ENCODE data around the gene ARHGEF10L. TPM values are rescaled to one million over a fixed set of nuclear protein-coding genes. Genes with fewer than 3 reads are reported as not detected.

Gene ARHGEF10L
- total RNA-seq, 4 donors from 2014 or later: 38.5 to 73.8 (median 41.7) TPM

GRCh38 chr1:17706445-17706844, 166.9 kb downstream of the ARHGEF10L start:
- H3K36me3 ChIP-seq: no peaks in the 10 kb centered on the region
- H3K27ac ChIP-seq: no peak overlapping the region
- 44 to 56% methylated on average over 10 of the region's 10 CpGs for WGBS, 2 donors
- no peak overlapping the region for H3K4me3 ChIP-seq
- no peaks in the 10 kb centered on the region for H3K4me1 ChIP-seq
- no peak for DNase-seq (ENCODE audit: low spot score in 2 of 2)
- H3K9me3 ChIP-seq: peaks cover 0 to 19% (median 0%) of the 10 kb centered on the region in 4 donors
- TF ChIP-seq POLR2A (IDR thresholded peaks at IDR 0.05) (no peak), EP300 (IDR thresholded peaks at IDR 0.05) (no peak)
- TF ChIP-seq, protein P1, sequence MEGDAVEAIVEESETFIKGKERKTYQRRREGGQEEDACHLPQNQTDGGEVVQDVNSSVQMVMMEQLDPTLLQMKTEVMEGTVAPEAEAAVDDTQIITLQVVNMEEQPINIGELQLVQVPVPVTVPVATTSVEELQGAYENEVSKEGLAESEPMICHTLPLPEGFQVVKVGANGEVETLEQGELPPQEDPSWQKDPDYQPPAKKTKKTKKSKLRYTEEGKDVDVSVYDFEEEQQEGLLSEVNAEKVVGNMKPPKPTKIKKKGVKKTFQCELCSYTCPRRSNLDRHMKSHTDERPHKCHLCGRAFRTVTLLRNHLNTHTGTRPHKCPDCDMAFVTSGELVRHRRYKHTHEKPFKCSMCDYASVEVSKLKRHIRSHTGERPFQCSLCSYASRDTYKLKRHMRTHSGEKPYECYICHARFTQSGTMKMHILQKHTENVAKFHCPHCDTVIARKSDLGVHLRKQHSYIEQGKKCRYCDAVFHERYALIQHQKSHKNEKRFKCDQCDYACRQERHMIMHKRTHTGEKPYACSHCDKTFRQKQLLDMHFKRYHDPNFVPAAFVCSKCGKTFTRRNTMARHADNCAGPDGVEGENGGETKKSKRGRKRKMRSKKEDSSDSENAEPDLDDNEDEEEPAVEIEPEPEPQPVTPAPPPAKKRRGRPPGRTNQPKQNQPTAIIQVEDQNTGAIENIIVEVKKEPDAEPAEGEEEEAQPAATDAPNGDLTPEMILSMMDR (IDR thresholded peaks at IDR 0.05): no peak
- no peaks in the 10 kb centered on the region for H3K27me3 ChIP-seq

DNA sequence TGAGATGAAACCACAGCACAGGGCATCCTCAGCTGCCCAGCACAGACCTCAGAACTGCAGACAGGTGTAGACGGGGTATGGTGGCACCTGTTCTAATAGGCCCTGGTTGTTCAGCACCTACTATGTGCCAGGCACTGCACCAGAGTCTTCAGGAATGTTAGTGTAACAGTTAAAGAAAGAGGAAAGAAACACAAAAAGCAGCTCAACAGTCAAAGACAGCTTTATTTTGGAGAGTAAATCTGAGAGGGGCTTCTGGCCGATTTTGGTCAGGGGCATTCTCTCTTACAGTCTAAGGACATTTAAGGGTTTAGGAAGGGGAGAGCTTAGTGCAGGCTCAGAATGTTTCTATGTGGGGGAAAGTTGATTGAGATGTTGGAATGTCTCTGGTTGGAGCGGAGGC, 170.5 kb downstream of the ARHGEF10L start:
- TF ChIP-seq EP300 (IDR thresholded peaks at IDR 0.05): no peak
- TF ChIP-seq, protein P1 (IDR thresholded peaks at IDR 0.05): no peak
- no peak for TF ChIP-seq POLR2A (IDR thresholded peaks at IDR 0.05)
- Histone ChIP-seq H3K4me3 (no peak overlapping the region), H3K9me3 (peaks cover 0 to 21% (median 0%) of the 10 kb centered on the region in 4 donors), H3K4me1 (no peaks in the 10 kb centered on the region), H3K36me3 (no peaks in the 10 kb centered on the region), H3K27ac (no peak overlapping the region), H3K27me3 (no peaks in the 10 kb centered on the region)
- DNase-seq (ENCODE audit: low spot score in 2 of 2): no peak
- 85 to 95% methylated on average over 3 of the region's 3 CpGs for WGBS, 2 donors

DNA sequence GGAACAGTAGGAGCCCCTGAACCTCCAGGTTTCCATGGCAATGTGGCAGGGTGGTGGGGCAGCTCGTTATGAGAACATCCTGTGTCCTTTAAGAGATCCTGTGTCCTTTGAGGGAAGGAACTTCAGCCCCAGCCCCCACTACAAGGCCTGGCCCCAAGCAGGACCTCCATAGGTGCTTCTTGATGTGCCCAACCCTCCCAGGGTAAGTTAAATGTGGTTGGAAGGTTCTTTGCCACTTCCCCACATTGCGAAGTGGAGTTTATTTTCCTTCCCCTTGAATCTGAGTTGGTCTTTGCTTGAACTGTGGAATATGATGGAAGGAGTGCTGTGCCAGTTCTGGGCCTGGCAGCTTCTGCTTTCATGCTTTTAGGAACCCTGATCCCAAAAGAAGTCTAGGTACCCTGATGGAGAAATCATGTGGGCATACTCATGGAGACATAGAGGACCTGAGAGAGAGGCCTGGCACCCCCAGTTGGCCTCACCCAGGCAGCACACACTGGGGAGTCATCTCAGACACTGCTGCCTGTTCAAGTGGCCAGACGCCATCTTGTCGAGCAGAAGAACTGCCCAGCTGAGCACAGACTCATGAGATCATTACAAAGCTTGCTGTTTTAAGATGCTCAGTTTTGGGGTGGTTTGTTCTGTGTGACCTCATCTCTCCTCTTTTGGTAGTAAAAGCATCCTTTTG, 171.5 kb downstream of the ARHGEF10L start:
- no peaks in the 10 kb centered on the region for H3K36me3 ChIP-seq
- H3K27ac ChIP-seq: no peak overlapping the region
- H3K4me3 ChIP-seq: no peak overlapping the region
- WGBS, 2 donors: 76 to 77% methylated on average over 4 of the region's 4 CpGs
- no peaks in the 10 kb centered on the region for H3K4me1 ChIP-seq
- DNase-seq (ENCODE audit: low spot score in 2 of 2): no peak
- TF ChIP-seq POLR2A (IDR thresholded peaks at IDR 0.05) (no peak), EP300 (IDR thresholded peaks at IDR 0.05) (no peak)
- TF ChIP-seq, protein P1 (IDR thresholded peaks at IDR 0.05): no peak
- peaks cover 0 to 21% (median 0%) of the 10 kb centered on the region in 4 donors for H3K9me3 ChIP-seq
- peaks cover 0 to 7% of the 10 kb centered on the region in 2 donors for H3K27me3 ChIP-seq

DNA sequence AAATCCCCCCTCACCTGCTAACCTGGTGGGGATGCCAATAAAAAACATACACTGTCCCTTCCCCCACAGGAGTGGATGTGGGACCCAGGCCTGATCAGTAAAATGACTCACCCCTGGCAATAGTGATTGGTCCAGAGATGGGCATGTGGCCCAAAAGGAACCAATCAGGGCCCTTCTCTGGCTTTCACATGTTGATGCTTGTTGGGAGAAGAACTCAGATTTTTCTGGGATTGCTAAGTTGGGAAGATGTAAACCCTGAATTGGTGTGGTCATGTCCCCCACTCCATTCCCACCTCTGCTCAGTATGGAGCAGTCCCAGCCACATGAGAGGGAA, 172.0 kb downstream of the ARHGEF10L start:
- no peaks in the 10 kb centered on the region for H3K36me3 ChIP-seq
- H3K27me3 ChIP-seq: peaks cover 0 to 11% of the 10 kb centered on the region in 2 donors
- no peak for DNase-seq (ENCODE audit: low spot score in 2 of 2)
- peaks cover 0 to 21% (median 0%) of the 10 kb centered on the region in 4 donors for H3K9me3 ChIP-seq
- H3K4me3 ChIP-seq: no peak overlapping the region
- TF ChIP-seq EP300 (IDR thresholded peaks at IDR 0.05) (no peak), POLR2A (IDR thresholded peaks at IDR 0.05) (no peak)
- TF ChIP-seq, protein P1 (IDR thresholded peaks at IDR 0.05): no peak
- H3K4me1 ChIP-seq: no peaks in the 10 kb centered on the region
- H3K27ac ChIP-seq: no peak overlapping the region

DNA sequence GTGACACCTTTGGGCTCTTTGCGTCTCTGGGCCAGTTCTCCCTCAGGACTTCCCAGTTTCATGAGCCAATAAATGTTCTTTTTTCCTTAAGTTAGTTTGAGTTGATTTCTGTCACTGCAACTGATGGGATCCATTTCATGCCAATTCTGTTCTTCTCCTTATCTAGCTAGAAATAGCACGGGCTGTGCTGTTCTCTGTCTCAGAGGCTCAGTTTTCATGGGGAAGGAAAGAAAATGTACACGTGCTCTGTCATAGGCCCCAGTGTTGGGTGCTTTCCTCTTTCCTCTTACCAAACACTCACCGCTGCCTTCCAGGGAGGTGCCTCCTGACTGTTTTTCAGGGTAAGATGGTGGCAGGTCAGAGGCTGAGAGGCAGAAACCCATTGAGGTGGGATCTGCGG, 172.4 kb downstream of the ARHGEF10L start:
- TF ChIP-seq POLR2A (IDR thresholded peaks at IDR 0.05) (no peak), EP300 (IDR thresholded peaks at IDR 0.05) (no peak)
- TF ChIP-seq, protein P1 (IDR thresholded peaks at IDR 0.05): no peak
- 84 to 89% methylated on average over 5 of the region's 5 CpGs for WGBS, 2 donors
- DNase-seq (ENCODE audit: low spot score in 2 of 2): no peak

More for the DNA sequence above, 172.4 kb downstream of the ARHGEF10L start:
- no peaks in the 10 kb centered on the region for H3K36me3 ChIP-seq
- H3K4me1 ChIP-seq: no peaks in the 10 kb centered on the region
- H3K4me3 ChIP-seq: no peak overlapping the region
- no peak overlapping the region for H3K27ac ChIP-seq
- peaks cover 0 to 21% (median 0%) of the 10 kb centered on the region in 4 donors for H3K9me3 ChIP-seq
- peaks cover 0 to 12% of the 10 kb centered on the region in 2 donors for H3K27me3 ChIP-seq
